Muscle of leg (tissue), 11 donors: ENCODE measurements around the gene PRKG1. TPM values are rescaled to one million over a fixed set of nuclear protein-coding genes. Genes with fewer than 3 reads are reported as not detected.
"Not testable (repeated sequence)": the region's sequence is repeated elsewhere in the genome, so short reads cannot be mapped to it uniquely, and the experiment has no call there.

ENCODE experiments used
- DNase-seq: peaks from one replicate; pipeline ENCODE4 v3.0.0; 2013
- H3K27ac ChIP-seq: one replicate; pipeline ENCODE4 v1.5.1; 2013; ENCODE audit warnings: mild to moderate bottlenecking, low read length, control low read depth
- H3K27me3 ChIP-seq: one replicate; pipeline ENCODE4 v1.6.1; 2013; ENCODE audit warnings: low read length; ENCODE audit not compliant: control insufficient read depth, insufficient read depth
- H3K36me3 ChIP-seq: one replicate; pipeline ENCODE4 v1.6.1; 2013; ENCODE audit warnings: low read length; ENCODE audit not compliant: control insufficient read depth, insufficient read depth
- H3K4me1 ChIP-seq: one replicate; pipeline ENCODE4 v1.6.1; 2013; ENCODE audit warnings: low read length; ENCODE audit not compliant: control insufficient read depth, insufficient read depth
- H3K4me3 ChIP-seq: one replicate; pipeline ENCODE4 v1.5.1; 2013; ENCODE audit warnings: low read length, control low read depth
- H3K9me3 ChIP-seq: replicated peaks from 2 replicates; pipeline ENCODE4 v1.6.1; 2013; ENCODE audit warnings: low read depth, low read length; ENCODE audit not compliant: control insufficient read depth
- WGBS: methylation state at CpG from one replicate; pipeline ENCODE4 v1.1.5; 2013; ENCODE audit warnings: missing lambda C conversion rate; ENCODE audit not compliant: insufficient coverage; 5-methylcytosine and 5-hydroxymethylcytosine counted together
- polyA plus RNA-seq, 8 donors: library from polyadenylated mRNA; unstranded; fragments of 120-200 nt; gene quantifications; one replicate each; pipeline versions ENCODE4 v1.2.1 to v1.2.3, GENCODE V29; 2013; ENCODE audit warnings: inconsistent platforms in 1 of 8, low replicate concordance in 1 of 8; ENCODE audit not compliant: insufficient read length in 8 of 8, insufficient read depth in 1 of 8
- total RNA-seq: library from RNA; stranded (reverse); fragments of 120-200 nt; gene quantifications from one replicate; pipeline ENCODE4 v1.2.4, GENCODE V29; 2013

PRKG1 gene
- total and polyA plus RNA-seq, 9 donors, result 23.3 to 59.2 (median 50.3) TPM

DNA sequence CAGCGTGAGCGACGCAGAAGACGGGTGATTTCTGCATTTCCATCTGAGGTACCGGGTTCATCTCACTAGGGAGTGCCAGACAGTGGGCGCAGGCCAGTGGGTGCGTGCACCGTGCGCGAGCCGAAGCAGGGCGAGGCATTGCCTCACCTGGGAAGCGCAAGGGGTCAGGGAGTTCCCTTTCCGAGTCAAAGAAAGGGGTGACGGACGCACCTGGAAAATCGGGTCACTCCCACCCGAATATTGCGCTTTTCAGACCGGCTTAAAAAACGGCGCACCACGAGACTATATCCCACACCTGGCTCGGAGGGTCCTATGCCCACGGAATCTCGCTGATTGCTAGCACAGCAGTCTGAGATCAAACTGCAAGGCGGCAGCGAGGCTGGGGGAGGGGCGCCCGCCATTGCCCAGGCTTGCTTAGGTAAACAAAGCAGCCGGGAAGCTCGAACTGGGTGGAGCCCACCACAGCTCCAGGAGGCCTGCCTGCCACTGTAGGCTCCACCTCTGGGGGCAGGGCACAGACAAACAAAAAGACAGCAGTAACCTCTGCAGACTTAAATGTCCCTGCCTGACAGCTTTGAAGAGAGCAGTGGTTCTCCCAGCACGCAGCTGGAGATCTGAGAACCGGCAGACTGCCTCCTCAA lies 1159.2 kb downstream of the PRKG1 start:
- DNase-seq, H3K9me3 ChIP-seq, H3K27ac ChIP-seq, H3K27me3 ChIP-seq, H3K4me3 ChIP-seq, H3K36me3 ChIP-seq, H3K4me1 ChIP-seq: not testable (repeated sequence)
- no CpG with 5 or more reads among the region's 34 CpGs for WGBS

DNA sequence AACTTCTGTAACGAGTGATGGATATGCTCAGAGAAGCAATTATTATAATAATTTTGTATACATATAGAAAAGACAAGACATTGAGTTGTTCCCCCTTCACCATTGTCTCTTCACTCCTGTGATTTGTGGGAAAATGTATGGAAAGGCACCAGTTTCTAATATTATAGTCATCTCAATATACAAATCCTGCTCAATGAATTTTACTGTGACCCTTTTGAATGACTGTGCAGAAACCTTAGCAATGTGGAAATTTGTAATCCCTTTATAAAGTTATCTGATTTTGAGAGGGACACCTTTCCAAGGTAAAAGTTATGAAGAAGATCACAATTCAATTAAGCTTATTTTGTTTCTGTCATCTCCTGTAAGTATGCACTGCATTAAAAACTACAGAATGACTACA lies 1165.5 kb downstream of the PRKG1 start:
- Histone ChIP-seq H3K27ac (no peak overlapping the region), H3K9me3 (no peaks in the 10 kb centered on the region), H3K27me3 (no peaks in the 10 kb centered on the region), H3K4me1 (no peaks in the 10 kb centered on the region), H3K36me3 (no peaks in the 10 kb centered on the region), H3K4me3 (no peak overlapping the region)
- no CpG with 5 or more reads among the region's 1 CpG for WGBS
- no peak for DNase-seq

DNA sequence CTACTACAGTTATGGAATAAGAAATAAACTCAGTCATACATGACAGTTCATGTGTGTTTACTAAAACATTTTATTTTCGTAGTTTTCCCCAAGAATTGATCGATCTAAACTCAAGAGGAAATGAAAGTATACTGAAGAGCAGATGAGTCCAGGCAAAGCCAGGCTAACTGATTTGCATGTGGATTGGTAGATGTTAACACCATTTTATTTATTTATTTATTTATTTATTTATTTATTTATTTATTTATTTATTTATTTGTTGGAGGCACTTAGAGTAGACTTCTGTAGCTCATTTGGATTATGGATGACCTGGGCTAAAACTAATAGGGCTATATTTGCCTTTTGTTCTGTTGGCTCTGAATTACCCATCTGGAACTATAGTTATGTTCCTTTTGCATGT lies 1171.3 kb downstream of the PRKG1 start:
- Histone ChIP-seq H3K36me3 (no peaks in the 10 kb centered on the region), H3K27me3 (no peaks in the 10 kb centered on the region)
- no CpG with 5 or more reads among the region's 2 CpGs for WGBS

DNA sequence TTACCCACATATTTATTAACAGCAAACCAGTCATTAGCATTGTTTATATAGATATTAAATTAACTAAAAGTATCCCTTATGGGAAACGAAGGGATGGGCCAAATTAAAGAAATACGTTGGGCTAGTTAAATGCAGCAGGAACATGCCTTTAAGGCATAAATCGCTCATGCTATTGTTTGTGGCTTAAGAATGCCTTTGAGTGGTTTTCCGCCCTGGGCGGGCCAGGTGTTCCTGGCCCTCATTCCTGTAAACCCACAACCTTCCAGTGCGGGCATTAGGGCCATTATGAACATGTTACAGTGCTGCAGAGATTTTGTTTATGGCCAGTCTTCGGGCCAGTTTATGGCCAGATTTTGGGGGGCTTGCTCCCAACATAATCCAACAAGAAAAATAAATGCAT lies 1173.6 kb downstream of the PRKG1 start:
- no CpG with 5 or more reads among the region's 7 CpGs for WGBS
- not testable (repeated sequence) for H3K4me3 ChIP-seq, H3K27ac ChIP-seq, H3K36me3 ChIP-seq, DNase-seq, H3K4me1 ChIP-seq, H3K9me3 ChIP-seq, H3K27me3 ChIP-seq

More for the DNA sequence above, 1171.3 kb downstream of the PRKG1 start:
- Histone ChIP-seq H3K9me3 (no peaks in the 10 kb centered on the region), H3K4me3 (no peak overlapping the region), H3K4me1 (peaks cover 4% of the 10 kb centered on the region), H3K27ac (no peak overlapping the region)
- DNase-seq, result no peak

DNA sequence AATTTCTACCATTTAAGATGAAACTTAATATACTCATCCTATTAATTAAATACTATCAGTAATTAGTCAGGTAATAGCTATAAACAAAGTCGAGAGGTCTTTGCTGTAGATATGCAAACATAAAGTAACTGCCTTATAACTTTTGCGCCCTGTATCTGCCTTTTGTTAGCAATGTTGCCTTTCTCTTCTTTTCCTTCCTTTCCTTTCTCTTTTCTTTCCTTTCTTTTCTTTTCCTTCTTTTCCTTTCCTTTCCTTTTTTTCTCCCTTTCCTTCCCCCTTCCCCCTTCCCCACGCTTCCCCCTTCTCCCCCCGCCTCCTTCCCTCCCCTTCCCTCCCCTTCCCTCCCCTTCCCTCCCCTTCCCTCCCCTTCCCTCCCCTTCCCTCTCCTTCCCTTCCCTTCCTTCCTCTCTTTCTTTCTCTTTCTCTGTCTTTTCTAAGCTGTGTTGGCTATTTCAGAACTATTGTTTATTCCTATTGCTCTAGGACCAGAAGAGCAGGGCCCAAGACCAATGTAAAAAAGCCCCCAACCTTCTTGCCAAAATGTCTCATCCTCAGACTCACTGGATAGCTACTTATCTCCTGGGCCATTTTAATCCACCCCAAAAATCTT lies 1174.5 kb downstream of the PRKG1 start:
- Histone ChIP-seq H3K9me3 (no peaks in the 10 kb centered on the region), H3K36me3 (no peaks in the 10 kb centered on the region), H3K4me3 (no peak overlapping the region), H3K27me3 (no peaks in the 10 kb centered on the region), H3K4me1 (peaks cover 4% of the 10 kb centered on the region), H3K27ac (no peak overlapping the region)
- no CpG with 5 or more reads among the region's 4 CpGs for WGBS
- no peak for DNase-seq

DNA sequence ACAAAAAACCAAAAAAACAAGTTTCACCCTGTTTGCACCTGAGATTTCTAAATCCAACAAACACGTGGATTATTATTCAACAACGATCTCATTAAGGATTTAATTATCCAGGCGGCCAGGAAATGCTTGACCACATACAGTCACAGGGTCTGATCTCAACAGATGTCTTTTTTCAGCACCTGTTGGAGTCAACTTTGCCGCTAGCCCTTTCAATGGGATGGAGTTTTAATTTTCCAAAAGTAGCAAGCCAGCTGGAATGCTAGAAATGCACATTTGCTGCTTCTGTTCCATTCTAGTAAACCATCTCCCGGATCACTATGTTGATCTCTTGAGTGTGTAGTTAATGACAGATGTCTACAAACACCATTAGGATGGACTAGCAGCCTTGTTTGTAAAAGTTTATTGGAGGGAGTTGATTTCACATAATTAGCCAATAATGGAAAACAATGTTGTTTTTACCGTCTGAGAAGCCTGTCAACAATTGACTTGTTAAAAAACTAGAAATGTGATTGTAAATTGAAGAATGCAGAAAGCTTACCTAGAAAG lies 1175.6 kb downstream of the PRKG1 start:
- Histone ChIP-seq H3K4me3 (no peak overlapping the region), H3K27ac (peak overlapping the region; percentile 83), H3K36me3 (no peaks in the 10 kb centered on the region), H3K4me1 (peaks cover 4% of the 10 kb centered on the region), H3K27me3 (no peaks in the 10 kb centered on the region), H3K9me3 (no peaks in the 10 kb centered on the region)
- WGBS, result no CpG with 5 or more reads among the region's 6 CpGs
- DNase-seq, result peak; percentile 66

DNA sequence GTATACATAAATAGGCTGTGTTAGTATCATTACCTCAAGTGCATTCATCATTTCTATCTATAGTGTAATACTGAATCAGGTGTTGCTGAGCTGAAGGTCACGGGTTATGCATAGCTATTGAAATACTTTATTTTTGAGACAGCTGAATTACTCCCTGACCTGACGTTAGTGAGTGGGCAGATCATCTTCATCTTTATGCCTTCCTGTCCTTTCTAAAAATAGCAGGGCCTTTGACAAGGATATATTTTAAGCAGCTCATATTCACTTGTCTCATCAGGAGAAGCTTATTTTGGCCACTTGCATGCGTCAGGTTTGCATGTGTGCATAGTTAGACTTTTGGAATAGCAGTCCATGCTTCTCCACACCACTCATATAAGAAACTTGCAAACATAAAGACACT lies 1176.2 kb downstream of the PRKG1 start:
- no CpG with 5 or more reads among the region's 3 CpGs for WGBS
- H3K27me3 ChIP-seq, result no peaks in the 10 kb centered on the region

DNA sequence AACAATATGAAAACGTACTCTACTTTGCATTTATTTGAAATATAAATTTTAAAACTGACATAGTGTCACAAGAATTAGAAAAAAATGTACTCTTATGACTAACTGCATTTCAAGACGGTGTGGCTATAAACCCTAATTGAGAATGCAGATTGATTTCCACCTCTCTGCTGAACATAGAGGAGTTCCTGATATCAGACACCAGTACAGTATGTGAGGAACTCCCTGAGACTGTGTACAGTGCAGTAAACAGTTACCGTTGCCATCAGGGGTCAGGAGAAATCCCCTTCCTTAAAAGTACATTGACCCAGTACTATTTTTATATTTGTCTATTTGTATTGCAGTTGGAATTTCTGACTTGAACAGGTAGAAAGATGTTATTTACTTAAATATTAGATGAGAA lies 1178.0 kb downstream of the PRKG1 start:
- WGBS, result no CpG with 5 or more reads among the region's 3 CpGs

More for the DNA sequence above, 1176.2 kb downstream of the PRKG1 start:
- peak; percentile 71 for DNase-seq
- Histone ChIP-seq H3K9me3 (no peaks in the 10 kb centered on the region), H3K36me3 (no peaks in the 10 kb centered on the region), H3K4me1 (peaks cover 4% of the 10 kb centered on the region), H3K27ac (peak overlapping the region; percentile 83), H3K4me3 (no peak overlapping the region)

DNA sequence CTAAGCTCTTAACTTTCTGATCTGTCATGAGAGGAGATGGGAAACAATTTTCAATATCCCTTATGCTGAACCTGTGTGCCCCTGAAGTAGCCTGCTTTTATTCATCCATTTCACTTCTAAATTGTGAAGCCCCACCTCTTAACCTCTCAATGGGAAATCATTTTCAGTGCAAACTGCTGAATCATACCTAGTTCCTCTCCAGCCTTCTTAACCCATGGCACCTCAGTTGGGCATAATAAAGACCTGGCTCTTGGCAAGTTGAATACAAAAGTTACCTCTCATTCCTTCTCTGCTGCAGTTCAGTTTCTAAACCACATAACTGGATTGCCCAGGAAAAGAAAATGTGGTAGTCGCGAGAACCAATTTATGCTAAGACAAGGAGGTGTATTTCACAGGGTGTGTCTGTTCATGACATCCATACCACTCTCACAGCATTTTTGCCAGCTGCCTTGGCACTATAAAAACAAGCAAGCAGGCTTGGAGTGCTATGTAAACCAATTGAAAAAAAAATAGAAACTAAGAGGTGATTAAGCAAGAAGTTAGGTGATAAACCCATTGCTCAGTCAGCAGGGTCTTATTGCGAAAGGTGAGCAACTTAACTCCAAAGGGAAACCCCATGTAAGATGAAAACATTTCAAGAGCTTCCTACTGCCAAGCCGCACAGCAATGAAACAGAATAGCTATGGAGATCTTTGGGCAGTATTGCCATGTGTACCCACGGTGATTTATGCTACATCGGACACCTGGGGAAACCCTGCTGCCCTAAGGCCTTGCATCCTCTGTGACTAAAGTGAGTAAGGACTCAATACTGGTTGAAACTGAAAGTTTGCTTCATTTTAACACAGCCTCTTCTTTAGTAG lies 1182.8 kb downstream of the PRKG1 start:
- Histone ChIP-seq H3K27ac (peak overlapping the region; percentile 66), H3K4me3 (no peak overlapping the region)
- WGBS, result no CpG with 5 or more reads among the region's 6 CpGs

More for the DNA sequence above, 1178.0 kb downstream of the PRKG1 start:
- peak overlapping the region; percentile 67 for H3K27ac ChIP-seq
- H3K4me1 ChIP-seq, result peaks cover 4% of the 10 kb centered on the region
- H3K27me3 ChIP-seq, result no peaks in the 10 kb centered on the region
- H3K4me3 ChIP-seq, result peak overlapping the region; percentile 34
- H3K36me3 ChIP-seq, result no peaks in the 10 kb centered on the region
- H3K9me3 ChIP-seq, result no peaks in the 10 kb centered on the region
- peak; percentile 71 for DNase-seq

DNA sequence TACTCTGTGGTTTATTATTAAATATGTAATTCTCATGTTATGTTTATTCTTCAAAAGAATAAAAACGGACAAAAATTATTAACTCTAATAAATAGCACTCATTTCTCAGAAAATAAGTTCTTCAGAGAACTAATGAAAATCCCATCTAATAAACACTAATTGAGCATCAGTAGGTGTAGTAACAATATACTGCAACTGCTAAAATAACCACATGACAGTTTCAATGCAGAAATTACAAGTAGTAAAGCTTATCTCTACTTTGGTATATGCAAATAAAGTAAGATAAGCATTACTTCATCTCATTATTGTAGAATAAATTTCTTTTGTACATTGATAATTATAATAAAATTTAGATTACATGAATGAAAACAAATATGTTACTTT lies 1183.4 kb downstream of the PRKG1 start:
- no peaks in the 10 kb centered on the region for H3K36me3 ChIP-seq
- H3K4me3 ChIP-seq, result no peak overlapping the region
- no peaks in the 10 kb centered on the region for H3K9me3 ChIP-seq
- no peaks in the 10 kb centered on the region for H3K27me3 ChIP-seq
- no peak overlapping the region for H3K27ac ChIP-seq
- no CpG with 5 or more reads among the region's 1 CpG for WGBS
- no peaks in the 10 kb centered on the region for H3K4me1 ChIP-seq
- DNase-seq, result no peak

More for the DNA sequence above, 1182.8 kb downstream of the PRKG1 start:
- DNase-seq, result no peak
- H3K27me3 ChIP-seq, result no peaks in the 10 kb centered on the region
- no peaks in the 10 kb centered on the region for H3K4me1 ChIP-seq
- H3K36me3 ChIP-seq, result no peaks in the 10 kb centered on the region
- no peaks in the 10 kb centered on the region for H3K9me3 ChIP-seq
